OCI-LY7 (cell line): ENCODE data around the gene PCGF3. TPM values are rescaled to one million over a fixed set of nuclear protein-coding genes. Genes with fewer than 3 reads are reported as not detected.

Experiments
- BruUV-seq: library from RNA; stranded (reverse); fragments of 400-500 nt; replicated peaks from 2 replicates; lab custom pipeline; 2021; lab: Mats Ljungman, UMichigan
- CTCF ChIA-PET: fragments of 300-600 bp; sonication (Branson Sonifier 250); formaldehyde crosslinking; loops from one replicate; lab custom pipeline; 2022; ENCODE audit warnings: antibody characterized with exemption; ENCODE audit not compliant: unreplicated experiment; lab: Charles Lee
- POLR2A ChIA-PET: fragments of 300-600 bp; sonication (Branson Sonifier 250); formaldehyde crosslinking; loops from one replicate; lab custom pipeline; 2022; ENCODE audit warnings: antibody characterized with exemption; lab: Charles Lee
- DNase-seq: peaks from one replicate; pipeline ENCODE4 v3.0.0-alpha.2; 2015; ENCODE audit warnings: low spot score
- H2AFZ ChIP-seq: fragments of 200-600 bp; sonication (generic), shearing (Covaris generic); 2 replicates; pipeline ENCODE4 v1.6.1; 2014; ENCODE audit warnings: mild to moderate bottlenecking, antibody characterized with exemption, low read length, moderate library complexity
- H3K27ac ChIP-seq: fragments of 200-600 bp; sonication (generic); 2 replicates; pipeline ENCODE4 v1.5.1; 2014; ENCODE audit warnings: mixed run types, low read depth, mild to moderate bottlenecking, moderate library complexity, low read length, inconsistent platforms; ENCODE audit not compliant: poor library complexity, severe bottlenecking
- H3K36me3 ChIP-seq: fragments of 200-600 bp; sonication (generic); 2 replicates; pipeline ENCODE4 v1.6.1; 2014; ENCODE audit warnings: mild to moderate bottlenecking, antibody characterized with exemption, low read length, moderate library complexity, mixed read lengths; ENCODE audit not compliant: insufficient read depth
- H3K4me1 ChIP-seq: fragments of 200-600 bp; sonication (generic); 2 replicates; pipeline ENCODE4 v1.5.1; 2014; ENCODE audit warnings: mild to moderate bottlenecking, low read length; ENCODE audit not compliant: insufficient read depth, poor library complexity, severe bottlenecking
- H3K4me2 ChIP-seq: fragments of 200-600 bp; sonication (generic); 2 replicates; pipeline ENCODE4 v1.6.1; 2014; ENCODE audit warnings: mild to moderate bottlenecking, low read length
- H3K4me3 ChIP-seq: fragments of 200-600 bp; sonication (generic); 2 replicates; pipeline ENCODE4 v1.5.1; 2014; ENCODE audit warnings: mild to moderate bottlenecking, low read depth, low read length; ENCODE audit not compliant: poor library complexity, severe bottlenecking
- H3K79me2 ChIP-seq: fragments of 200-600 bp; sonication (generic); 2 replicates; pipeline ENCODE4 v1.6.1; 2016; ENCODE audit warnings: low read depth, mild to moderate bottlenecking, low read length, moderate library complexity, mixed read lengths; ENCODE audit not compliant: insufficient read depth
- H3K9me2 ChIP-seq: fragments of 200-600 bp; sonication (generic); 2 replicates; pipeline ENCODE4 v1.6.1; 2016; ENCODE audit warnings: mild to moderate bottlenecking, low read length, mixed read lengths; ENCODE audit not compliant: insufficient read depth
- H3K9me3 ChIP-seq: fragments of 200-600 bp; sonication (generic); 2 replicates; pipeline ENCODE4 v1.6.1; 2014; ENCODE audit warnings: mild to moderate bottlenecking, mixed run types, low read length, mixed read lengths
- H4K20me1 ChIP-seq: fragments of 200-600 bp; sonication (generic); 2 replicates; pipeline ENCODE4 v1.6.1; 2014; ENCODE audit warnings: mild to moderate bottlenecking, antibody characterized with exemption, low read length, moderate library complexity, mixed read lengths; ENCODE audit not compliant: insufficient read depth
- CTCF ChIP-seq: fragments of 200-600 bp; sonication (generic); conservative IDR thresholded peaks from 2 replicates; pipeline ENCODE4 v1.5.1; 2014; ENCODE audit warnings: mild to moderate bottlenecking, antibody characterized with exemption, low read length, moderate library complexity, mixed read lengths
- EZH2phosphoT487 ChIP-seq: fragments of 200-600 bp; sonication (generic); IDR thresholded peaks from 2 replicates; pipeline ENCODE4 v1.6.1; 2018; ENCODE audit warnings: low read depth, borderline replicate concordance, mild to moderate bottlenecking, mixed run types, antibody characterized with exemption, low read length, moderate library complexity, mixed read lengths
- intact Hi-C: fragments of 100-400 bp; cut with micrococcal nuclease; formaldehyde crosslinking; loops from one replicate; pipeline ENCODE4 v1.10.0; 2022; ENCODE audit not compliant: unreplicated experiment
- total RNA-seq, 2 experiments: library from RNA; depleted of rRNA in 1 of 2; stranded (reverse); fragments of >200 nt in 1 of 2; shearing (Covaris generic) in 1 of 2; gene quantifications; 2 replicates each; pipeline ENCODE4 v1.2.3, GENCODE V29; 2014 to 2022

The PCGF3 gene
- total RNA-seq, 2 experiments from 2014 or later: 33.8 to 50.2 TPM

- peaks cover 92% of the 10 kb centered on the region for H3K36me3 ChIP-seq
- CTCF ChIA-PET: no interaction called here
- no peaks in the 10 kb centered on the region for H3K9me3 ChIP-seq
Measured at GRCh38 chr4:766152-766515, 60.5 kb downstream of the PCGF3 start.

DNA sequence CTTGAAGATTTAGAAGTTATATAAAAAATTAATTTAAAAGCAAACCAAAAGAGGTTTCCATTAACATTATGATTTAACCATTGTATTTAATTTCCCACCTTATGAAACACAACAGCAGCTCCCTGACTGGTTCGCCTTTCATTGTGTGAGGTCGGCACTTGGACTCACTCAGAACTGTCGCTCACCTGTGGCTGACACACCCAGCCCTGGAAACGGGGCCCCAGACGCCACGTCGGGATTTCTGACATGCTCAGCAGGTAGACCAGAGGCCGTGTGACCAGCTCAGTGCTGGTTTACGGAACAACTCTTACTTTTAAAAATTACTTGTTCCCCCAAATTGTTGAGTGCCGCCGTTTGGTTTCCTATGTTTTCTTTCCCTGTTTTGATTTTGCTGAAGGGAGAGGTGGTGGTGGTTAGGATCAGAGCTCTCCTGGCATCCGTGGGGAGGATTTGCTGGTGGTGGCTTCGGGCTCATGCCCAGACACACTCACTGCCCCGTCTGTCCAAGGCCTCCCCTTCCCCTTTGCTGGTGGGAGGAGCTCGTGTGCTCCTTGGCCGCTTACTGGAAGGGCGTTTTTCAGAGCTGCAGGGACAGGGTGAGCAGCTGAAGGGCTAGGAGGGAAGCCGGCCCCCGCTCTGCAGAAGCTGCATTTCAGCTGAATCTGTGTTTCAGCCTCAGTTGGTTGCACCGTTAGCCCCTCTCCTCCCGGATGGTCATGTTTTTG lies 61.1 kb downstream of the PCGF3 start:
- TF ChIP-seq CTCF: no peak
- no peak for TF ChIP-seq EZH2phosphoT487
- Histone ChIP-seq H2AFZ (no peak overlapping the region), H3K4me1 (no peaks in the 10 kb centered on the region), H3K4me3 (no peak overlapping the region), H3K27ac (no peak overlapping the region), H3K4me2 (no peak overlapping the region), H3K79me2 (peaks cover 28% of the 10 kb centered on the region; the same call in 1 of the 2 replicates), H3K36me3 (peaks cover 92% of the 10 kb centered on the region), H3K9me3 (no peaks in the 10 kb centered on the region), H4K20me1 (no peaks in the 10 kb centered on the region), H3K9me2 (no peaks in the 10 kb centered on the region)
- ChIA-PET POLR2A (interaction anchor here (1.1 kb wide), 1 partner anchor 15 kb away, joined by 3 read pairs; no protein-coding TSS in a partner anchor), CTCF (no interaction called here)
- intact Hi-C loops: no loop called here
- DNase-seq: no peak
- no TSS peak for BruUV-seq

More at GRCh38 chr4:766152-766515, 60.5 kb downstream of the PCGF3 start:
- DNase-seq: no peak
- intact Hi-C loops: no loop called here
- H3K4me2 ChIP-seq: no peak overlapping the region
- POLR2A ChIA-PET: interaction anchor here (1.1 kb wide), 1 partner anchor 16 kb away, joined by 3 read pairs; no protein-coding TSS in a partner anchor
- no TSS peak for BruUV-seq
- no peak overlapping the region for H2AFZ ChIP-seq
- H3K27ac ChIP-seq: no peak overlapping the region
- H3K4me1 ChIP-seq: no peaks in the 10 kb centered on the region
- peaks cover 23% of the 10 kb centered on the region; the same call in 1 of the 2 replicates for H3K79me2 ChIP-seq
- H3K4me3 ChIP-seq: no peak overlapping the region
- no peaks in the 10 kb centered on the region for H3K9me2 ChIP-seq
- H4K20me1 ChIP-seq: no peaks in the 10 kb centered on the region
- TF ChIP-seq CTCF: 0 out of 2 replicates have a peak, but pooled peaks have one; percentile 1
- no peak for TF ChIP-seq EZH2phosphoT487

GRCh38 chr4:768076-768475 lies 62.4 kb downstream of the PCGF3 start:
- peaks cover 88% of the 10 kb centered on the region for H3K36me3 ChIP-seq
- CTCF ChIA-PET: no interaction called here
- TSS peak; percentile 54 for BruUV-seq
- H2AFZ ChIP-seq: no peak overlapping the region
- intact Hi-C loops: no loop called here
- no peak overlapping the region for H3K4me3 ChIP-seq
- POLR2A ChIA-PET: interaction anchor here (0.8 kb wide), 1 partner anchor 13 kb away, joined by 4 read pairs; no protein-coding TSS in a partner anchor
- H3K4me2 ChIP-seq: no peak overlapping the region
- no peak for DNase-seq
- peaks cover 32% of the 10 kb centered on the region; the same call in 1 of the 2 replicates for H3K79me2 ChIP-seq
- no peaks in the 10 kb centered on the region for H3K4me1 ChIP-seq
- no peak overlapping the region for H3K27ac ChIP-seq
- no peak for TF ChIP-seq CTCF
- TF ChIP-seq EZH2phosphoT487: no peak
- no peaks in the 10 kb centered on the region for H3K9me3 ChIP-seq
- no peaks in the 10 kb centered on the region for H3K9me2 ChIP-seq
- no peaks in the 10 kb centered on the region for H4K20me1 ChIP-seq
